Measurements from ENCODE around the gene INTS15.

Gene INTS15

DNA sequence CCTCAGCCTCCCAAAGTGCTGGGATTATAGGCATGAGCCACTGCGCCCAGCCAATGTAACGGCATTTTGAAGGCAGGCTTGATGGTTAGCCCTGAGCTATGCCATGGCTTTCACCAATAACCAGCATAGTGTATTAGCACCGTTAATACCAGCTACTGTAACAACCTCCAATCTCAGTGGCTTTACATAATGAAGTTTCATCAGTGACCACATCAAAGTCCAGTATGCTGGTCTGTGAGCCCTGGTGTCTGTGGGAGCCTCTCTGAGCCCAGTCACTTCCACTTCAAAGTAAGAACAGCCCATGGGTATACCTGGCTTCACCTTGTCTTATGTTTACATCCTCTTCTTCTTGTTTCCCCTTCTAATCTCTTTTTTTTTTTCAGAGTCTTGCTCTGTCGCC, 24.2 kb upstream of the INTS15 start:
- TF ChIP-seq, protein P1, sequence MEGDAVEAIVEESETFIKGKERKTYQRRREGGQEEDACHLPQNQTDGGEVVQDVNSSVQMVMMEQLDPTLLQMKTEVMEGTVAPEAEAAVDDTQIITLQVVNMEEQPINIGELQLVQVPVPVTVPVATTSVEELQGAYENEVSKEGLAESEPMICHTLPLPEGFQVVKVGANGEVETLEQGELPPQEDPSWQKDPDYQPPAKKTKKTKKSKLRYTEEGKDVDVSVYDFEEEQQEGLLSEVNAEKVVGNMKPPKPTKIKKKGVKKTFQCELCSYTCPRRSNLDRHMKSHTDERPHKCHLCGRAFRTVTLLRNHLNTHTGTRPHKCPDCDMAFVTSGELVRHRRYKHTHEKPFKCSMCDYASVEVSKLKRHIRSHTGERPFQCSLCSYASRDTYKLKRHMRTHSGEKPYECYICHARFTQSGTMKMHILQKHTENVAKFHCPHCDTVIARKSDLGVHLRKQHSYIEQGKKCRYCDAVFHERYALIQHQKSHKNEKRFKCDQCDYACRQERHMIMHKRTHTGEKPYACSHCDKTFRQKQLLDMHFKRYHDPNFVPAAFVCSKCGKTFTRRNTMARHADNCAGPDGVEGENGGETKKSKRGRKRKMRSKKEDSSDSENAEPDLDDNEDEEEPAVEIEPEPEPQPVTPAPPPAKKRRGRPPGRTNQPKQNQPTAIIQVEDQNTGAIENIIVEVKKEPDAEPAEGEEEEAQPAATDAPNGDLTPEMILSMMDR (conservative IDR thresholded peaks at IDR 0.05) = no peak
- H3K27ac ChIP-seq = no peak overlapping the region

DNA sequence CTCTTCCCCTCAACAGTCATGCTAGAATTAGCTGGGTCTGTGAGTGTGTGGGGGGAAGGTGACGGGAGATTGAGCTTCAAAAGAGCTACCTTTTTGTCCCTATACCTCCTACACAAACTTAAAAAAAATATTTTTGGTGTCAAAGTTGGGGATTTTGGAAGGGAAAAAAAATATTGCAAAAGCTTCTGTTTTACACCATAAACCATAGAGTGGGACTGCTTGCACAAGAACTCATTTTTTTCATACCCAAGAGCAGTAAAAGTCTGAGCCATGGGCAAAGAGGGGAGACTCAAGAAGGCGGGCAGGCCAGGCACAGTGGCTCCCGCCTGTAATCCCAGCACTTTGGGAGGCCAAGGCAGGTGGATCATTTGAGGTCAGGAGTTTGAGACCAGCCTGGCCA, 21.9 kb upstream of the INTS15 start:
- TF ChIP-seq, protein P1 (conservative IDR thresholded peaks at IDR 0.05) = no peak
- no peak overlapping the region for H3K27ac ChIP-seq

DNA sequence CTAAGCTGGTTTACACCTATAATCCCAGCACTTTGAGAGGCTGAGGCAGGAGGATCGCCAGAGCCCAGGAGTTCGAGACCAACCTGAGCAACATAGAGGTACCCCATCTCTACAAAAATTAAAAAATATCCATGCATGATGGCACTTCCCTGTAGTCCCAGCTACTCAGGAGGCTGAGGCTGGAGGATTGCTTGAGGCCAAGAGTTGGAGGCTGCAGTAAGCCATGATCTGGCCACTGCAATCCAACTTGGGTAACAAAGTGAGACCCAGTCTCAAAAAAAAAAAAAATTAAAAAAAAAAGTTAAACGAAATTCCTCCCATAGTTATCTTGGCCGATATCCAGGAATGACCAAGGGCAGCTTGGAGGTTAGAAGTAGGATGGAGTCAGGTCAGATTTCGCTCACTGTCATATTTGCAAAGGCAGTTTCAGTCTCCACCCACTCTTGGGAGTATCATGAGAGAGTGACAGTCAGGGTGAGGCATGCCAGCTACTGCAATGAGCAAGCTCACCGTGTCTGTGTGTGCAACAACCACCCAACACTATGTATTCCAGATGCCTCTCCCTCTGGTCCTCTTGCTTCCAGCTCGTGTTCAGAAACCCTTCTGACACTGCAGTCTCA, 18.6 kb upstream of the INTS15 start:
- H3K27ac ChIP-seq = no peak overlapping the region
- TF ChIP-seq, protein P1 (conservative IDR thresholded peaks at IDR 0.05) = no peak

DNA sequence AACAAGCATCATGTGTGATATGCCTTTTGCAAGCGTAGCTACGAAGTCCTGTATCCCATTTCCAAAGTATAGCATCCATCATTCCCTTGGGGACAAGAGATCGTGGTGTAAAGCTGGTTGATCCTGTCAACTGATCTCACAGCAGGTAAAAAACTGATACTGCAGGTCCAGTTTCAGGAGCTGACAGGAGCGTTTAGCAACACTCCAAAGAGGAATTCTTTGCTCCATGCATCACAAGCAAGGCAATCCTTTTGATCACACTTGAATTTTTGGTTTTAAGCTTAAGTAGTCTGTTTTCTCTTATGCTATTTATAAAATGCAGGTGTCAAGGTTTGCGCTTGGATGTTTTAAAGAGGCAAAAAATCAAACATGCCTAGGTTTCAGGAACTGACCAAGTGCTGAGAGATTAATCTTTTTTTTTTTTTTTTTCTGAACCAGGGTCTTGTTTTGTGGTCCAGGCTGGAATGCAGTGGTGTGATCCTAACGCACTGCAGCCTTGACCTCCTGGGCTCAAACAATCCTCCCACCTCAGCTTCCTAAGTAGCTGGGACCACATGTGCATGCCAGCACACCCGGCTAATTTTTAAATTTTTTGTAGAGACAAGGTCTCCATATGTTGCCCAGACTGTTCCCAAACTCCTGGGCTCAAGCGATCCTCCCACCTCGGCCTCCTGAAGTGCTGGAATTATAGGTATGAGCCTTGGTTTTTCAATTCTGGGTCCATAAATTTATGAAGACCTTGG, 14.4 kb upstream of the INTS15 start:
- no peak overlapping the region for H3K27ac ChIP-seq
- TF ChIP-seq, protein P1 (conservative IDR thresholded peaks at IDR 0.05) = no peak

DNA sequence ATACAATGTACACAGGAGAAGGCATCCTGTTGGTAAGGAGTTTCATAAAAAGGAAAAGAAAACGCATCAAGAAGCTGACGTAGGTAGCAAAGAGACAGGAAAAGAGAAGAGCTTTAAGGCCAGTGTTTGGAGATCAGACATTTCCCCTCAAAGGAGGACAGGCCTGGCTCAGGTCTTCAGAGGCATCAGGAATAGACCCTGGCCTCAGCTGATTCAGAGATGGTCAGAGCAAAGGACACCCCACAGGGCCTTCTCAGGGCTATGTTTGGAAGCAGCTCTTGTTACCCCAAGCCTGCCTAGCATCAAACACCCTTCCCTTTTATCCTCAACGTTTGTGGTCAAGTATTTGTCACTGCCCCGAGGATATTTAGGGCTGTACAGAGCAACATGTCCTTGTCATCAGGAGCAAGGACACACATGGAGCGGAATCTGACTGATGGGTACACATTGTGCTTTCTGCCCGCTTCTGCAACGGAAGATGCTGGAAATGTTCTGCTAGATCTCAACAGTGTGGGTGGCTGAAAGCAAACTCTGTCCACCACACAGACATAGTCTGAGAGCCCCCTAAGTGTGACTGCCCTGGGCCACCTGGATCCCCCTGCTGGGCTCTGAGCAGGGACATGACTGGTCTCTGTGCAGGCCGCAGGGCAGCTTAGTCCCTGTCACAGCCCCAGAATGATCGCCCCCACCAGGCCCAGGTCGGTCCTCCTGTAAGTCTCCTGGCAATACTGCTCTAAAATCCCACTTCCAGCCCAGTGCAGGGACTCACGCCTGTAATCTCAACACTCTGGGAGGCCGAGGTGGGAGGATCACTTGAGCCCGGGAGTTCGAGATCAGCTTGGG, 13.6 kb upstream of the INTS15 start:
- peak overlapping the region; percentile 74; the same call in 1 of the 2 replicates for H3K27ac ChIP-seq

DNA sequence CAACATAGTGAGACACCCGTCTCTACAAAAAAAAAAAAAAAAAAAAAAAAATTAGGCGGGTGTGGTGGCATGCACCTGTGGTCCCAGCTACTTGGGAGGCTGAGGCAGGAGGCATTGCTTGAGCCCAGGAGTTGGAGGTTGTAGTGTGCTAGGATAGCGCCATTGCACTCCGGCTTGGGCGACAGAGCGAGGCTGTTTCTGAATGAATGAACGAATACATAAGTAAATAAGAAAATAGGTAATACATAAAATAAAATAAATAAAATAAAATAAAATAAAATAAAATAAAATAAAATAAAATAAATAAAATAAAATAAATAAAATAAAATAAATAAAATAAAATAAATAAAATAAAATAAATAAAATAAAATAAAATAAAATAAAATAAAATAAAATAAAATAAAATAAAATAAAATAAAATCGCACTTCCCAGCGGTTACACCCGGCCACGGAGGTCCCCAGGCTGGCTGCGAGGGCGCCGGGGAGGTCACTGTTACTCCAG, 12.9 kb upstream of the INTS15 start:
- H3K27ac ChIP-seq = peak overlapping the region; percentile 74

More for the DNA sequence above, 13.6 kb upstream of the INTS15 start:
- TF ChIP-seq, protein P1 (conservative IDR thresholded peaks at IDR 0.05) = no peak

DNA sequence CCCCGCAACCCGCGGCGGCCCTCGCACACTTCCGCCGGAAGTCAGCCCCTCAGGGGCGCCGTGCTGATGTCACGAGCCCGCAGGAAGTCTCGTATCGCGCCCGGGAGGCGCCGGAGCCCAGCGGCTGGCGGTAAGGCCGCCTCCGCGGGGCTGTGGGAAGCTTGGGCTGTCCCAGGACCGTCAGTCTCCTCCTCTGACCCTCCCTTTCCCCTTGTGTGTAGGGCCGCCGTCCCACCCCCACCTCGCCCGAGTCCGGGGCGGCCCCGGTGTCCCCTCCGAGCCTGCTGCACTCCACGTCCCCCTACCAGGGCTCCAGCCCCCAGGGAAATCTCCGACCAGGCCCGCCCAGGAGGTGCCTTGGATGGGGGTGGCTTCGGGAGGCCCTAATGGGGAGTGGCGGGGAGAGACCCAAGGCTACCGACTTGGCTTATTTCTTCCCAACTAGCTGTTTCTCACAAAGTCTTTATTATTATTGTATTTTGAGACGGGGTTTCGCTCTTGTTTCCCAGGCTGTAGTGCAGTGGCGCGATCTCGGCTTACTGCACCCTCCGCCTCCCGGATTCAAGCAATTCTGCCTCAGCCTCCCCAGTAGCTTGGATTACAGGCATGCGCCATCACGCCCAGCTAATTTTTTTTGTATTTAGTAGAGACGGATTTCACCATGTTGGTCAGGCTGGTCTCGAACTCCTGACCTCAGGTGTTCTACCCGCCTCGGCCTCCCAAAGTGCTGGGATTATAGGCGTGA, 12.3 kb upstream of the INTS15 start, which contains the start of gene ZDHHC4:
TSS of gene ZDHHC4 (plus strand) at position 86 of the 745 bp plus-strand sequence. CDS start 3,108 bp downstream, outside the sequence.
- TF ChIP-seq, protein P1 (conservative IDR thresholded peaks at IDR 0.05) = no peak
- peak within 1 kb of the TSS; percentile 74 for H3K27ac ChIP-seq
